RWPE2 (cell line): ENCODE data around the gene LYRM7.

Experiments
- ATAC-seq: fragments of 200-7000 bp; cut with Tn5 transposase; 3 replicates; pipeline ENCODE4 v1.9.1; 2021; ENCODE audit warnings: low read depth
- DNase-seq: peaks from one replicate; pipeline ENCODE4 v3.0.0-alpha.2; 2020; ENCODE audit warnings: low spot score
- H3K27ac ChIP-seq: fragments of 450-650 bp; 2 replicates; pipeline ENCODE4 v1.5.1; 2017; ENCODE audit warnings: mild to moderate bottlenecking; ENCODE audit not compliant: poor library complexity, severe bottlenecking
- H3K27me3 ChIP-seq: fragments of 250-450 bp; sonication (Bioruptor Pico); 2 replicates; pipeline ENCODE4 v1.5.1; 2021; ENCODE audit warnings: mild to moderate bottlenecking, moderate library complexity; ENCODE audit not compliant: insufficient read depth, poor library complexity, severe bottlenecking
- H3K36me3 ChIP-seq: fragments of 250-450 bp; sonication (Bioruptor Pico); 2 replicates; pipeline ENCODE4 v1.5.1; 2020; ENCODE audit warnings: low read depth, mild to moderate bottlenecking, moderate library complexity
- H3K4me1 ChIP-seq: fragments of 250-450 bp; sonication (Bioruptor Pico); 2 replicates; pipeline ENCODE4 v1.5.1; 2021; ENCODE audit warnings: mild to moderate bottlenecking, moderate library complexity; ENCODE audit not compliant: insufficient read depth, poor library complexity, severe bottlenecking
- H3K4me3 ChIP-seq: fragments of 250-450 bp; sonication (Bioruptor Pico); 2 replicates; pipeline ENCODE4 v1.5.1; 2021; ENCODE audit warnings: mild to moderate bottlenecking, moderate library complexity; ENCODE audit not compliant: severe bottlenecking
- H3K9me3 ChIP-seq: fragments of 250-450 bp; sonication (Bioruptor Pico); 2 replicates; pipeline ENCODE4 v1.5.1; 2021; ENCODE audit warnings: mild to moderate bottlenecking, moderate library complexity; ENCODE audit not compliant: severe bottlenecking
- CTCF ChIP-seq: fragments of 450-650 bp; IDR thresholded peaks from one replicate; pipeline ENCODE4 v1.5.1; 2017; ENCODE audit warnings: mild to moderate bottlenecking, moderate library complexity; ENCODE audit not compliant: poor library complexity, severe bottlenecking

The LYRM7 gene

GRCh38 chr5:131221888-131222287, 51.1 kb downstream of the LYRM7 start:
- no peak for DNase-seq
- no peak for TF ChIP-seq CTCF

GRCh38 chr5:131222731-131223130, 52.0 kb downstream of the LYRM7 start:
- TF ChIP-seq CTCF, result no peak
- no peak overlapping the region for H3K4me3 ChIP-seq
- H3K9me3 ChIP-seq, result no peaks in the 10 kb centered on the region
- no peak for DNase-seq
- no peaks in the 10 kb centered on the region for H3K36me3 ChIP-seq
- H3K27me3 ChIP-seq, result no peaks in the 10 kb centered on the region
- H3K27ac ChIP-seq, result no peak overlapping the region
- H3K4me1 ChIP-seq, result peaks cover 23% of the 10 kb centered on the region
- ATAC-seq, result no peak

More at GRCh38 chr5:131221888-131222287, 51.1 kb downstream of the LYRM7 start:
- Histone ChIP-seq H3K27ac (no peak overlapping the region), H3K4me3 (no peak overlapping the region), H3K4me1 (peaks cover 23% of the 10 kb centered on the region), H3K9me3 (no peaks in the 10 kb centered on the region), H3K36me3 (no peaks in the 10 kb centered on the region), H3K27me3 (no peaks in the 10 kb centered on the region)
- 0 out of 3 replicates have a peak, but pooled peaks have one; percentile 42 for ATAC-seq

GRCh38 chr5:131223751-131224386, 53.1 kb downstream of the LYRM7 start:
- no peaks in the 10 kb centered on the region for H3K27me3 ChIP-seq
- H3K36me3 ChIP-seq, result no peaks in the 10 kb centered on the region
- ATAC-seq (no peak), DNase-seq (no peak)
- no peak overlapping the region for H3K27ac ChIP-seq
- no peak overlapping the region for H3K4me3 ChIP-seq
- no peaks in the 10 kb centered on the region for H3K9me3 ChIP-seq
- no peak for TF ChIP-seq CTCF
- peaks cover 17% of the 10 kb centered on the region for H3K4me1 ChIP-seq

- no peak overlapping the region for H3K27ac ChIP-seq
- DNase-seq, result no peak
These were observed 53.9 kb downstream of the LYRM7 start for GRCh38 chr5:131224387-131225201.

More at GRCh38 chr5:131224387-131225201, 53.9 kb downstream of the LYRM7 start:
- no peak for ATAC-seq
- TF ChIP-seq CTCF, result no peak
- Histone ChIP-seq H3K9me3 (no peaks in the 10 kb centered on the region), H3K4me3 (no peak overlapping the region), H3K4me1 (peaks cover 10% of the 10 kb centered on the region), H3K27me3 (no peaks in the 10 kb centered on the region), H3K36me3 (no peaks in the 10 kb centered on the region)
